OCI-LY1 (cell line): Measurements from ENCODE around the gene SPOCK1.

Source experiments
- CTCF ChIP-seq: fragments of 200-600 bp; sonication (generic), shearing (Covaris generic); IDR thresholded peaks from 2 replicates; pipeline ENCODE4 v1.5.1; 2017; ENCODE audit warnings: mild to moderate bottlenecking, antibody characterized with exemption, low read length, moderate library complexity, mixed read lengths
- EZH2 ChIP-seq: fragments of 200-600 bp; sonication (generic), shearing (Covaris generic); IDR thresholded peaks from 2 replicates; pipeline ENCODE4 v1.8.0; 2017; ENCODE audit warnings: borderline replicate concordance, mixed run types, mild to moderate bottlenecking, antibody characterized with exemption, low read length, moderate library complexity, mixed read lengths

GRCh38 chr5:136994154-136994553 lies 505.0 kb downstream of the SPOCK1 start:
- TF ChIP-seq CTCF, result no peak
- no peak for TF ChIP-seq EZH2
